CD4-positive, alpha-beta T cell (primary cell): Measurements from ENCODE around the gene NPAS3. TPM values are rescaled to one million over a fixed set of nuclear protein-coding genes. Genes with fewer than 3 reads are reported as not detected.

ENCODE experiments used
- ATAC-seq: fragments of 200-7000 bp; cut with Tn5 transposase; one replicate; pipeline ENCODE4 v1.10.0; 2022; ENCODE audit warnings: mild to moderate bottlenecking; ENCODE audit not compliant: poor library complexity
- CTCF ChIA-PET: fragments of 350-600 bp; sonication (Branson Sonifier 250); formaldehyde crosslinking; loops from one replicate; lab custom pipeline; 2021; ENCODE audit warnings: antibody characterized with exemption, inconsistent platforms; lab: Charles Lee
- POLR2A ChIA-PET: fragments of 350-600 bp; sonication (Branson Sonifier 250); formaldehyde crosslinking; loops from one replicate; lab custom pipeline; 2021; ENCODE audit warnings: antibody characterized with exemption, inconsistent platforms; lab: Charles Lee
- DNase-seq, 14 experiments: peaks; one replicate each; pipeline ENCODE4 v3.0.0-alpha.2; 2013 to 2020; ENCODE audit warnings: mixed read lengths in 2 of 14
- H3K27ac ChIP-seq, 2 donors: one replicate each; pipeline versions ENCODE4 v1.5.1 to v1.7.0; 2013; ENCODE audit warnings: low read length in 2 of 2, low read depth in 1 of 2, mild to moderate bottlenecking in 1 of 2
- H3K27me3 ChIP-seq, 2 experiments: 1 replicate in 1 of 2; 2 replicates in 1 of 2; pipeline versions ENCODE4 v1.6.1 to v1.7.0; 2013; ENCODE audit warnings: low read length in 2 of 2, control low read depth in 1 of 2, mild to moderate bottlenecking in 1 of 2, moderate library complexity in 1 of 2; ENCODE audit not compliant: insufficient read depth in 2 of 2, control insufficient read depth in 1 of 2
- H3K36me3 ChIP-seq: one replicate; pipeline ENCODE4 v1.6.1; 2013; ENCODE audit warnings: low read length, control low read depth; ENCODE audit not compliant: insufficient read depth
- H3K4me1 ChIP-seq: one replicate; pipeline ENCODE4 v1.6.1; 2013; ENCODE audit warnings: low read length, control low read depth; ENCODE audit not compliant: insufficient read depth
- H3K4me3 ChIP-seq: one replicate; pipeline ENCODE4 v1.5.1; 2013; ENCODE audit warnings: mild to moderate bottlenecking, low read length, moderate library complexity
- H3K9me3 ChIP-seq, 2 experiments: 1 replicate in 1 of 2; 2 replicates in 1 of 2; pipeline versions ENCODE4 v1.6.1 to v1.7.0; 2013; ENCODE audit warnings: low read length in 2 of 2, mild to moderate bottlenecking in 2 of 2, control low read depth in 1 of 2, moderate library complexity in 1 of 2; ENCODE audit not compliant: control insufficient read depth in 1 of 2, insufficient read depth in 1 of 2
- H3K27ac Mint-ChIP-seq: one replicate; pipeline ENCODE4 v1.8.0; 2020; ENCODE audit warnings: mixed read lengths
- H3K27me3 Mint-ChIP-seq: one replicate; pipeline ENCODE4 v1.8.0; 2021; ENCODE audit warnings: mixed read lengths
- H3K36me3 Mint-ChIP-seq: one replicate; pipeline ENCODE4 v1.8.0; 2021; ENCODE audit warnings: low read depth, mixed read lengths
- H3K4me1 Mint-ChIP-seq: one replicate; pipeline ENCODE4 v1.8.0; 2021; ENCODE audit warnings: low read depth, mixed read lengths
- H3K4me3 Mint-ChIP-seq: one replicate; pipeline ENCODE4 v1.8.0; 2020; ENCODE audit warnings: mild to moderate bottlenecking, mixed read lengths
- H3K9me3 Mint-ChIP-seq: one replicate; pipeline ENCODE4 v1.8.0; 2020; ENCODE audit warnings: mixed read lengths
- intact Hi-C, 2 experiments: fragments of 100-400 bp; cut with DNase I in 1 of 2; cut with micrococcal nuclease in 1 of 2; formaldehyde crosslinking; loops; one replicate each; pipeline versions ENCODE4 v1.15.1 to v1.9.0; 2023 to 2025; cut with DNase I, micrococcal nuclease
- total RNA-seq, 174 experiments: library from RNA in 2 of 174; stranded (reverse) in 2 of 174; gene quantifications; one replicate each; pipeline ENCODE4 v1.2.3 and lab custom pipeline; 2021 to 2026
- TF ChIP-seq, protein P1 (sequence below): fragments of 200-600 bp; IDR thresholded peaks from one replicate; pipeline ENCODE4 v1.8.0; 2022; ENCODE audit warnings: antibody characterized with exemption, mild to moderate bottlenecking

Gene NPAS3
- total RNA-seq, 2 experiments from 2014 or later = not detected

DNA sequence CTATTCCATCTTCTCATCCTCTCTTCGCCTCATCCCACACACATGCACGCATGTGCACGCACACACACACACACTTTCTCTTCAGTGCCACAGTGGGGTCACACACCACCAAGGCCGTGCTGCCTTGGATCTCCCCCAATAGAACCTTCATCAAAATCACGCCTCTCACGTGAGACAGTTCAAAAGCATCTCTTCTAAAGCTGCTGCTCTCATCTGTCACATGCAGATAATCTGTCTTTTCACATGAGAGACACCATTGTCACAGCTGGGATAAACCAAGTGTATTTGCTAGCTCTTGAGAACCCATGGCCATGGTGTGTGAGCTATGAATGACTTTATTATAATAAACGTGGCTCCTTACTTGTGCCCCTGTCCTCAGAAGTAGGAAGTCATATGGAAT lies 793.5 kb downstream of the NPAS3 start:
- Histone ChIP-seq H3K4me3 (no peak overlapping the region), H3K9me3 (no peaks in the 10 kb centered on the region), H3K27me3 (peaks cover 0 to 2% of the 10 kb centered on the region in 2 experiments), H3K4me1 (no peaks in the 10 kb centered on the region), H3K36me3 (no peaks in the 10 kb centered on the region), H3K27ac (no peak overlapping the region)
- intact Hi-C loops = no loop called here
- ATAC-seq (no peak), DNase-seq (no peak)
- no peak overlapping the region for H3K4me3 Mint-ChIP-seq
- H3K36me3 Mint-ChIP-seq = no peaks in the 10 kb centered on the region
- POLR2A ChIA-PET = no interaction called here
- CTCF ChIA-PET = no interaction called here
- no peak overlapping the region for H3K27ac Mint-ChIP-seq
- H3K4me1 Mint-ChIP-seq = peaks cover 4% of the 10 kb centered on the region
- no peaks in the 10 kb centered on the region for H3K27me3 Mint-ChIP-seq
- TF ChIP-seq, protein P1, sequence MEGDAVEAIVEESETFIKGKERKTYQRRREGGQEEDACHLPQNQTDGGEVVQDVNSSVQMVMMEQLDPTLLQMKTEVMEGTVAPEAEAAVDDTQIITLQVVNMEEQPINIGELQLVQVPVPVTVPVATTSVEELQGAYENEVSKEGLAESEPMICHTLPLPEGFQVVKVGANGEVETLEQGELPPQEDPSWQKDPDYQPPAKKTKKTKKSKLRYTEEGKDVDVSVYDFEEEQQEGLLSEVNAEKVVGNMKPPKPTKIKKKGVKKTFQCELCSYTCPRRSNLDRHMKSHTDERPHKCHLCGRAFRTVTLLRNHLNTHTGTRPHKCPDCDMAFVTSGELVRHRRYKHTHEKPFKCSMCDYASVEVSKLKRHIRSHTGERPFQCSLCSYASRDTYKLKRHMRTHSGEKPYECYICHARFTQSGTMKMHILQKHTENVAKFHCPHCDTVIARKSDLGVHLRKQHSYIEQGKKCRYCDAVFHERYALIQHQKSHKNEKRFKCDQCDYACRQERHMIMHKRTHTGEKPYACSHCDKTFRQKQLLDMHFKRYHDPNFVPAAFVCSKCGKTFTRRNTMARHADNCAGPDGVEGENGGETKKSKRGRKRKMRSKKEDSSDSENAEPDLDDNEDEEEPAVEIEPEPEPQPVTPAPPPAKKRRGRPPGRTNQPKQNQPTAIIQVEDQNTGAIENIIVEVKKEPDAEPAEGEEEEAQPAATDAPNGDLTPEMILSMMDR = no peak
- no peaks in the 10 kb centered on the region for H3K9me3 Mint-ChIP-seq

DNA sequence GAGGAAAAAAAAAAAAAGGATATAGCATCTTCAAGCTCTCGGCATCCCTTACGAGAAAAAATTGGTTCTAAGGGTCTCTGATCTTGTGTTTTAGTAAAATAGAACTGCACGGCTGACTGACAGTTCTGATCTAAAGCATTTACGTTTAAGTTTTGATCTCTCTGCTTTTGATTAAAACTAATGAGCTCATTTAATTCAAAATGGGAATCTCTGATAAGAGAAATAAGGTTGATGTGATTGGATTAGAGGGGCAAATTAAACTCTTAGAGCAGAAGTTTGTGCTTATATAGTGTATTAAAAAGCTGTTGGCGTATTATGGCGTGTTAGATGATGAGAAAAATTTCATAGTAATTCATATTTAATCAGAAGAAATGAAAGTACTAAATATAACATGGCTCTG lies 794.6 kb downstream of the NPAS3 start:
- ATAC-seq = no peak
- H3K9me3 Mint-ChIP-seq = no peaks in the 10 kb centered on the region
- CTCF ChIA-PET = no interaction called here

DNA sequence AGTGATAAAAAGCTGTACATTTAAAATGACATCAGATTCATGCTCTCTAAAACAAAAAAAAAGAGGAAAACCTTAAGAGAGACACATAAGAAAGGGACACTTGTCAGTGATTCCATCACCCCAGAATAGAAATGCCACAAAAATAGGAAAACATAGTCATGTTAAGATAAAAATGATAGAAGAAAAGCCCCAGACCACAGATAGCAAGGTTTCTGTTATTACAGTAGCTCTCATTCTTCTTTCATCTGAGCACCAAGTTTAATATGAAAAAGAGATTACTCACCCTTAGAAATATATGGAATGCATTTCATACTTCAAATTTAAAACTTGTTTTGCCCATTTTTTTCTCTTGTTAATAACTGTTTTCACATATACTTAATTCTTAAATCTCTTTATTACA lies 795.0 kb downstream of the NPAS3 start:
- Mint-ChIP-seq H3K4me1 (peaks cover 4% of the 10 kb centered on the region), H3K9me3 (no peaks in the 10 kb centered on the region), H3K27ac (no peak overlapping the region), H3K4me3 (no peak overlapping the region), H3K27me3 (no peaks in the 10 kb centered on the region), H3K36me3 (no peaks in the 10 kb centered on the region)
- no peak overlapping the region for H3K27ac ChIP-seq
- POLR2A ChIA-PET = no interaction called here
- H3K4me1 ChIP-seq = no peaks in the 10 kb centered on the region
- H3K36me3 ChIP-seq = no peaks in the 10 kb centered on the region
- intact Hi-C loops = no loop called here
- DNase-seq = no peak
- H3K27me3 ChIP-seq = peaks cover 0 to 2% of the 10 kb centered on the region in 2 experiments
- CTCF ChIA-PET = no interaction called here
- ATAC-seq = no peak
- H3K4me3 ChIP-seq = no peak overlapping the region
- no peaks in the 10 kb centered on the region for H3K9me3 ChIP-seq
- TF ChIP-seq, protein P1 = no peak

More for the DNA sequence above, 794.6 kb downstream of the NPAS3 start:
- H3K36me3 Mint-ChIP-seq = no peaks in the 10 kb centered on the region
- no peak overlapping the region for H3K27ac ChIP-seq
- intact Hi-C loops = no loop called here
- no peaks in the 10 kb centered on the region for H3K36me3 ChIP-seq
- H3K4me3 ChIP-seq = no peak overlapping the region
- H3K27me3 ChIP-seq = peaks cover 0 to 2% of the 10 kb centered on the region in 2 experiments
- no peak overlapping the region for H3K4me3 Mint-ChIP-seq
- H3K9me3 ChIP-seq = no peaks in the 10 kb centered on the region
- POLR2A ChIA-PET = no interaction called here
- DNase-seq = no peak
- no peak overlapping the region for H3K27ac Mint-ChIP-seq
- H3K4me1 ChIP-seq = no peaks in the 10 kb centered on the region
- TF ChIP-seq, protein P1 = no peak
- H3K4me1 Mint-ChIP-seq = peaks cover 4% of the 10 kb centered on the region
- no peaks in the 10 kb centered on the region for H3K27me3 Mint-ChIP-seq
